ENCODE results near the gene IRF8. TPM values are rescaled to one million over a fixed set of nuclear protein-coding genes. Genes with fewer than 3 reads are reported as not detected.

IRF8 gene
- total RNA-seq, 1 experiment from 2014 or later, result 0.28 TPM

DNA sequence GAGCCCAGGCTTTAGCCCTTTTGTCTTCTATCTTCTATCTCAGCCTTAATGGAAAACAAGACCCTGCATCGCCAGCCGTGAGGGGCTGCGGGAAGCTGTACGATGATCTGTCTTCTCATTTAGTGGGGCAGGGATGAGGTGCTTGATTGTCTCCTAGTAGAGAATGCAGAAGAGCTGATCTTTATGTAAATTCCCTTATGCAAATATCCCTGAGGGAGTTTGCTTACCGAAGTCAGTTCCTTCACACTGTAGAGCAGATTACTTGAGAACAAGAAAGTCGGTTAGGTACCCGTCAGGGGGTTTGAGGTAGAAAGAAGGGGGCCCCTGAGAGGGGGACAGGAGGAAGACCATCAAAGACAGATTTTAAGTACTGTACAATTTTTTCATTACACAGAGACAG, 66.2 kb downstream of the IRF8 start:
- H3K9me3 Mint-ChIP-seq, result no peaks in the 10 kb centered on the region
- peaks cover 11 to 17% of the 10 kb centered on the region in 2 experiments for H3K4me1 Mint-ChIP-seq
- Histone ChIP-seq H4K8ac (replicated peaks; ENCODE audit: insufficient read length, low read depth, low read length) (no peak overlapping the region), H2BK5ac (ENCODE audit: insufficient read length, low read length) (no peak overlapping the region), H3K14ac (ENCODE audit: insufficient read depth, low read length) (no peak overlapping the region), H3T11ph (ENCODE audit: low read length) (no peak overlapping the region), H3K27me3 (ENCODE audit: insufficient read depth, low read length) (no peaks in the 10 kb centered on the region), H2BK20ac (ENCODE audit: low read depth, low read length, poor library complexity, severe bottlenecking) (no peak overlapping the region), H4K5ac (ENCODE audit: insufficient read length, low read depth, low read length) (no peak overlapping the region), H3K23me2 (ENCODE audit: insufficient read length, low read depth, low read length, poor library complexity, severe bottlenecking) (peaks cover 2% of the 10 kb centered on the region), H2BK15ac (ENCODE audit: low read depth, low read length) (no peak overlapping the region), H2AK5ac (ENCODE audit: insufficient read length, low read length) (no peak overlapping the region), H3K9me3 (ENCODE audit: control insufficient read depth, low read depth, low read length) (no peaks in the 10 kb centered on the region), H3K23ac (ENCODE audit: insufficient read length, low read depth, low read length) (no peak overlapping the region), H3K4me1 (ENCODE audit: insufficient read depth, low read length) (no peaks in the 10 kb centered on the region), H2BK120ac (ENCODE audit: low read depth, low read length, poor library complexity, severe bottlenecking) (no peak overlapping the region), H2BK12ac (ENCODE audit: insufficient read length, low read depth, low read length) (no peak overlapping the region), H4K20me1 (ENCODE audit: control insufficient read depth, insufficient read depth, insufficient read length) (no peaks in the 10 kb centered on the region), H3K4me2 (ENCODE audit: insufficient read depth, insufficient read length, low read length) (no peak overlapping the region), H3K79me1 (ENCODE audit: insufficient read depth, low read depth, low read length, poor library complexity, severe bottlenecking) (no peaks in the 10 kb centered on the region), H3K4ac (ENCODE audit: low read depth, low read length) (no peak overlapping the region), H3K27ac (ENCODE audit: insufficient read length, low read depth, low read length) (no peak overlapping the region), H3K79me2 (ENCODE audit: insufficient read depth, low read length) (no peaks in the 10 kb centered on the region), H3K9ac (ENCODE audit: extremely low read depth, insufficient read length, low read length) (no peak overlapping the region), H2AFZ (ENCODE audit: low read length) (no peak overlapping the region), H3K56ac (ENCODE audit: insufficient read length, low read depth, low read length) (no peak overlapping the region), H4K91ac (ENCODE audit: insufficient read length, low read depth, low read length) (no peak overlapping the region), H3K18ac (ENCODE audit: insufficient read length, low read depth, low read length) (no peak overlapping the region)
- TF ChIP-seq, protein P1, sequence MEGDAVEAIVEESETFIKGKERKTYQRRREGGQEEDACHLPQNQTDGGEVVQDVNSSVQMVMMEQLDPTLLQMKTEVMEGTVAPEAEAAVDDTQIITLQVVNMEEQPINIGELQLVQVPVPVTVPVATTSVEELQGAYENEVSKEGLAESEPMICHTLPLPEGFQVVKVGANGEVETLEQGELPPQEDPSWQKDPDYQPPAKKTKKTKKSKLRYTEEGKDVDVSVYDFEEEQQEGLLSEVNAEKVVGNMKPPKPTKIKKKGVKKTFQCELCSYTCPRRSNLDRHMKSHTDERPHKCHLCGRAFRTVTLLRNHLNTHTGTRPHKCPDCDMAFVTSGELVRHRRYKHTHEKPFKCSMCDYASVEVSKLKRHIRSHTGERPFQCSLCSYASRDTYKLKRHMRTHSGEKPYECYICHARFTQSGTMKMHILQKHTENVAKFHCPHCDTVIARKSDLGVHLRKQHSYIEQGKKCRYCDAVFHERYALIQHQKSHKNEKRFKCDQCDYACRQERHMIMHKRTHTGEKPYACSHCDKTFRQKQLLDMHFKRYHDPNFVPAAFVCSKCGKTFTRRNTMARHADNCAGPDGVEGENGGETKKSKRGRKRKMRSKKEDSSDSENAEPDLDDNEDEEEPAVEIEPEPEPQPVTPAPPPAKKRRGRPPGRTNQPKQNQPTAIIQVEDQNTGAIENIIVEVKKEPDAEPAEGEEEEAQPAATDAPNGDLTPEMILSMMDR (conservative IDR thresholded peaks at IDR 0.05), result no peak
- no CpG with 5 or more reads among the region's 7 CpGs for WGBS (ENCODE audit: extremely low coverage, insufficient read length, low lambda C conversion rate)
- no peaks in the 10 kb centered on the region for H3K36me3 Mint-ChIP-seq (ENCODE audit: insufficient read depth in 1 of 3, low read depth in 3 of 3)
- no peak overlapping the region; a peak in 1 of 7 replicates for H3K27ac Mint-ChIP-seq
- DNase-seq, result no peak
- no peak overlapping the region for H3K4me3 Mint-ChIP-seq
- H3K27me3 Mint-ChIP-seq (ENCODE audit: low read depth), result peaks cover 29% of the 10 kb centered on the region

Data from H9 (cell line).